ENCODE measurements around the gene TMEM182. TPM values are rescaled to one million over a fixed set of nuclear protein-coding genes. Genes with fewer than 3 reads are reported as not detected.

Gene TMEM182
- total RNA-seq, 4 donors from 2014 or later: 1.8 to 2.8 (median 2.1) TPM; not detected in 1

DNA sequence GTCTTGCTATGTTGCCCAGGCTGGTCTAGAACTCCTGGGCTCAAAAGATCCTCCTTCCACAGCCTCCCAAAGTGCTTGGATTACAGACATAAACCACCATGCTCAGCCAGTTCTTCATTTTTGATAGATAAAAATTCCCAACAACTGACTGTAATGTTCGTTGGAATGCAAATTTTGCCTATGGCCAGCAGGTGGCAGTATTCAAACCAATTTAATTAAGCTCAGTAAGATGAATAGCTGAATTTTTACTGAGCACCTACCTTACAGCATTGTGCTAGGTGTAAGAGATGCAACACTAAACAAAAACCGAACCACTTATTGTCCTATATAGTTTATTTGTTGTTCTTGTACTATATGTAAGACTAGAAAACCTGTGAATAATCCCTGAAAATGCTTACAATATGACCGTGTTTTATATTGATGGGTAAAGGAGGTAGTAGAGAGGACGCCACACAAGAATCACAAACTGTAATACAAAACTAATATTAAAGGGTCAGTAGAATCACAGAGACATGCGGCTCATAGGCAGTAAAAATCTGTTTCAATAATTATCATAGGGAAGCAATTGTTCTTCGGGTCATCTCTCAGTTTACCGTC is 8.2 kb upstream of the TMEM182 start:
- H3K36me3 ChIP-seq: no peaks in the 10 kb centered on the region
- DNase-seq (ENCODE audit: low spot score in 2 of 2): peak in 1 of 2 donors; percentile 11
- no peak overlapping the region for H3K4me3 ChIP-seq
- H3K9me3 ChIP-seq: no peaks in the 10 kb centered on the region
- 68 to 71% methylated on average over 7 of the region's 7 CpGs for WGBS, 2 donors
- H3K27me3 ChIP-seq: no peaks in the 10 kb centered on the region
- H3K4me1 ChIP-seq: no peaks in the 10 kb centered on the region
- TF ChIP-seq EP300 (IDR thresholded peaks at IDR 0.05): no peak
- TF ChIP-seq, protein P1, sequence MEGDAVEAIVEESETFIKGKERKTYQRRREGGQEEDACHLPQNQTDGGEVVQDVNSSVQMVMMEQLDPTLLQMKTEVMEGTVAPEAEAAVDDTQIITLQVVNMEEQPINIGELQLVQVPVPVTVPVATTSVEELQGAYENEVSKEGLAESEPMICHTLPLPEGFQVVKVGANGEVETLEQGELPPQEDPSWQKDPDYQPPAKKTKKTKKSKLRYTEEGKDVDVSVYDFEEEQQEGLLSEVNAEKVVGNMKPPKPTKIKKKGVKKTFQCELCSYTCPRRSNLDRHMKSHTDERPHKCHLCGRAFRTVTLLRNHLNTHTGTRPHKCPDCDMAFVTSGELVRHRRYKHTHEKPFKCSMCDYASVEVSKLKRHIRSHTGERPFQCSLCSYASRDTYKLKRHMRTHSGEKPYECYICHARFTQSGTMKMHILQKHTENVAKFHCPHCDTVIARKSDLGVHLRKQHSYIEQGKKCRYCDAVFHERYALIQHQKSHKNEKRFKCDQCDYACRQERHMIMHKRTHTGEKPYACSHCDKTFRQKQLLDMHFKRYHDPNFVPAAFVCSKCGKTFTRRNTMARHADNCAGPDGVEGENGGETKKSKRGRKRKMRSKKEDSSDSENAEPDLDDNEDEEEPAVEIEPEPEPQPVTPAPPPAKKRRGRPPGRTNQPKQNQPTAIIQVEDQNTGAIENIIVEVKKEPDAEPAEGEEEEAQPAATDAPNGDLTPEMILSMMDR (IDR thresholded peaks at IDR 0.05): peak; percentile 39 to 80 (median 60)
- TF ChIP-seq POLR2A (IDR thresholded peaks at IDR 0.05): no peak
- H3K27ac ChIP-seq: no peak overlapping the region

DNA sequence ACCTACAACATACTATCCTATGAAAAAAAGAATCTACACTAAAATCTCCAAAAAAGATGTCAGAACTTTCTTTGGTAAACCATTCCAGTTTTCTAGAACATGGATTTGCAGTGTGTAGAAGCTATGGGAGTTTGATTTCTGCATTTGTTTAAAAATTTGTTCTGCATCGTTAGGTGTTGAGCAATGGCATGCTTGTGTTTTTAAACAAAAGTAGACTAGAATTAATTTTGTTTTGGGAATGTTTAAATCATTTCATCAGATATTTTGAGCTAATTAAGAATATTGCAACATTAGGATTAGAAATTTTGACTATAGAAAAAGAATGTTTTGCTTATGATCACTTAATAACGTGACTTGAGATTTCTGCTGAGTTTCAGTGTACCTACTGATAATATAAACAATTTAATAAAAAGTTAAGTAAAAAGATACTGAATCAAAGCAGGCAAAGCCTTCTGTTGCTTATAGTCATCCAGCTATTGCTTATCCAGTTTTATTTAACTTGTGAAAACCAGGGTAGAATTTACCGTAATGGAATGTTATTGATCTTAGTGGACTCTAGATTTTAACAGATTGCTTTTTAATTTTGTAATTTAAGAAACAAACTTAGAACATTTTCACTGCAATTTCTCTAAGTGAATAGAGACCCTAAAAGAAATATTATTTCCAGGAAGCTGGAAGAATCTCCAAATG is 7.2 kb upstream of the TMEM182 start:
- WGBS, 2 donors: 91 to 92% methylated on average over 3 of the region's 3 CpGs
- Histone ChIP-seq H3K4me3 (no peak overlapping the region), H3K27me3 (no peaks in the 10 kb centered on the region), H3K9me3 (no peaks in the 10 kb centered on the region), H3K27ac (no peak overlapping the region), H3K4me1 (no peaks in the 10 kb centered on the region), H3K36me3 (no peaks in the 10 kb centered on the region)
- no peak for DNase-seq (ENCODE audit: low spot score in 2 of 2)
- no peak for TF ChIP-seq POLR2A (IDR thresholded peaks at IDR 0.05)
- TF ChIP-seq, protein P1 (IDR thresholded peaks at IDR 0.05): no peak
- TF ChIP-seq EP300 (IDR thresholded peaks at IDR 0.05): no peak

DNA sequence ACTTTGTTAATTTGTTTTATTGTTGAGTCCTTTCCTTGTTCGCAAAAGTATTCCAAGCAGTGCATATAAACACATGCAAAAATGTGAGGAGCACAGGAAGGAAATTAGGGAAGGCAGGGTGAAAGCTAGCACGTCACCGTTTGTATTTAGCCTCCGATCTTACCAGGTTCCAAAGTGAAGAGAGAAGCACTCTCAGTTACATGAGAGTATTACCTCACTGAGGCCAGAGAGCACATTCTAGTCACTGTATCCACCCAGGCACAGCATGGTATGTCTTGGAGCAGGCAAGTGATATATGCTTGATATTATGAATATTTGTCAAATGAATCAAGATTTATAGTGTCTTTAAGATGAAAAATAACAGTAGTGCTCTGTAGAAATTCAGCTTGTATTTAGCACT is 6.5 kb upstream of the TMEM182 start:
- 63 to 74% methylated on average over 4 of the region's 4 CpGs for WGBS, 2 donors
- TF ChIP-seq POLR2A (IDR thresholded peaks at IDR 0.05): no peak
- TF ChIP-seq EP300 (IDR thresholded peaks at IDR 0.05): no peak
- TF ChIP-seq, protein P1 (IDR thresholded peaks at IDR 0.05): no peak
- DNase-seq (ENCODE audit: low spot score in 2 of 2): no peak
- Histone ChIP-seq H3K9me3 (no peaks in the 10 kb centered on the region), H3K27ac (no peak overlapping the region), H3K36me3 (no peaks in the 10 kb centered on the region), H3K4me1 (no peaks in the 10 kb centered on the region), H3K27me3 (no peaks in the 10 kb centered on the region), H3K4me3 (no peak overlapping the region)

DNA sequence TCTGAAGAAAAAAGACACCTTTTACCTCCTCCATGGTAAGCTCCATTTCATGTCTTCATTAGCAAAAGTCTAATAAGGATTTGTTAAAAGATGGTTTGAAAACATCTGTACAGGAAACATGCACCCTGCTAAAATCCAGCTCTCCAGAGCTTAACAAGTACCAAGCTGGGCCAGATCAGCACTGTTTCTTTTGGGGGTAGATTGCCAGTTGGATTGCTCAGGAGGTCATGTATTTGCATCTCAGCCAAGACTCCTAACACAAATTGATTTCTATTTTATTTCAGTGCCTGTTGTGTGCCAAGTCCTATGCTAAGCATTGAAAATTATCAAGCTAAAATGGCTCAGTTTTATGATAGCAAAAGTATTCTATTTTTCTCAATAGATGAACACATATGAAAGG is 3.4 kb upstream of the TMEM182 start:
- H3K4me1 ChIP-seq: no peaks in the 10 kb centered on the region
- no peak overlapping the region for H3K27ac ChIP-seq
- H3K4me3 ChIP-seq: no peak overlapping the region
- H3K27me3 ChIP-seq: no peaks in the 10 kb centered on the region
- no peak for DNase-seq (ENCODE audit: low spot score in 2 of 2)
- TF ChIP-seq, protein P1 (IDR thresholded peaks at IDR 0.05): no peak
- TF ChIP-seq EP300 (IDR thresholded peaks at IDR 0.05): no peak
- TF ChIP-seq POLR2A (IDR thresholded peaks at IDR 0.05): no peak
- no peaks in the 10 kb centered on the region for H3K9me3 ChIP-seq
- no peaks in the 10 kb centered on the region for H3K36me3 ChIP-seq

DNA sequence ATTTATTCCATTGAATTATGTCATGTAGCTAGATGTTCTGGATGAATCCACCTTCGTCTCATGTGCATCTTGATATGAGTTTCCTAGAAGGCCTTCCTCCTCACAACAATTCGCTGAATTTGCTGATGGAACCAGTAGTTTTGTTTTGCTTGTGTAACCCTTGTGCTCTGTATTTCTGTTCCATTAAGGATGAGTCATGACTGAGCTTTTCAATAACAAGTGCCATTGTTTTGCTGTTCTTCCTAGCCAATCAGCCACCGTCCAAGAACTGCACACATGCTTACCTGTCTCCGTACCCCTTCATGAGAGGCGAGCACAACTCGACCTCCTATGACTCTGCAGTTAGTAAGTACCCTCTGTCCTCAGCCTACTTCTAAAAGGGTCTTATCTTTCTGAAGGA is 2.3 kb downstream of the TMEM182 start:
- Histone ChIP-seq H3K4me1 (no peaks in the 10 kb centered on the region), H3K4me3 (no peak overlapping the region), H3K27ac (no peak overlapping the region), H3K9me3 (no peaks in the 10 kb centered on the region), H3K36me3 (no peaks in the 10 kb centered on the region), H3K27me3 (no peaks in the 10 kb centered on the region)
- 73 to 86% methylated on average over 6 of the region's 6 CpGs for WGBS, 2 donors
- no peak for DNase-seq (ENCODE audit: low spot score in 2 of 2)
- TF ChIP-seq EP300 (IDR thresholded peaks at IDR 0.05) (no peak), POLR2A (IDR thresholded peaks at IDR 0.05) (no peak)

All from tibial nerve (tissue), 4 donors.